IMR-90 (cell line): Measurements from ENCODE around the gene KCNF1.

Experiments used
- BHLHE40 ChIP-seq: fragments of 150-350 bp; IDR thresholded peaks from 2 replicates; pipeline ENCODE4 v1.6.1; 2016; ENCODE audit warnings: mild to moderate bottlenecking, low read depth, low read length
- CEBPB ChIP-seq: IDR thresholded peaks from 2 replicates; pipeline ENCODE4 v1.6.1; 2012; ENCODE audit warnings: low read depth, low read length, improper control_type of control experiment
- CHD1 ChIP-seq: IDR thresholded peaks from 2 replicates; pipeline ENCODE4 v1.6.1; 2012; ENCODE audit warnings: low read depth, low read length, improper control_type of control experiment
- CTCF ChIP-seq: conservative IDR thresholded peaks from 2 replicates; pipeline ENCODE4 v1.5.1; 2012; ENCODE audit warnings: mild to moderate bottlenecking, low read depth, low read length, improper control_type of control experiment
- MAZ ChIP-seq: IDR thresholded peaks from 2 replicates; pipeline ENCODE4 v1.6.1; 2012; ENCODE audit warnings: low read depth, mild to moderate bottlenecking, low read length, improper control_type of control experiment, moderate library complexity, borderline replicate concordance
- MXI1 ChIP-seq: IDR thresholded peaks from 2 replicates; pipeline ENCODE4 v1.6.1; 2012; ENCODE audit warnings: low read depth, mild to moderate bottlenecking, low read length, moderate library complexity, borderline replicate concordance
- POLR2A ChIP-seq: IDR thresholded peaks from 2 replicates; pipeline ENCODE4 v1.6.1; 2012; ENCODE audit warnings: mild to moderate bottlenecking, low read depth, low read length
- RCOR1 ChIP-seq: IDR thresholded peaks from 2 replicates; pipeline ENCODE4 v1.6.1; 2012; ENCODE audit warnings: mild to moderate bottlenecking, low read length, improper control_type of control experiment; ENCODE audit not compliant: insufficient replicate concordance
- RFX5 ChIP-seq: IDR thresholded peaks from 2 replicates; pipeline ENCODE4 v1.8.0; 2012; ENCODE audit warnings: low read depth, mild to moderate bottlenecking, low read length, moderate library complexity
- SMC3 ChIP-seq: fragments of 150-350 bp; IDR thresholded peaks from 2 replicates; pipeline ENCODE4 v1.6.1; 2016; ENCODE audit warnings: low read depth, mild to moderate bottlenecking, antibody characterized with exemption, low read length, moderate library complexity

- TF ChIP-seq CTCF (no peak), MAZ (no peak), CEBPB (no peak), POLR2A (no peak), MXI1 (no peak), CHD1 (no peak), BHLHE40 (no peak), SMC3 (no peak), RFX5 (no peak), RCOR1 (no peak)
Measured at GRCh38 chr2:10926191-10926820, 14.6 kb downstream of the KCNF1 start.
